Purkinje cell (primary cell): Measurements from ENCODE around the gene BCL7A. TPM values are rescaled to one million over a fixed set of nuclear protein-coding genes. Genes with fewer than 3 reads are reported as not detected.

Experiments
- polyA plus RNA-seq: library from polyadenylated mRNA; unstranded; fragments of >200 nt; fragmentation: Nextera tagmentation; gene quantifications from 2 replicates; pipeline ENCODE4 v1.2.1, GENCODE V29; 2014

The BCL7A gene
- polyA plus RNA-seq = 4.0 and 6.4 TPM in 2 replicates

GRCh38 chr12:122021822-122022392 is at the start of gene BCL7A:
TSS of gene BCL7A (plus strand) at chr12:122021884. CDS start at chr12:122022092, 208 bp downstream.

GRCh38 chr12:122078141-122079032 is 56.7 kb downstream of the BCL7A start, which contains the start of gene MLXIP:
TSS of gene MLXIP (plus strand) at chr12:122078756. CDS start at chr12:122078854, 98 bp downstream.

Other genes starting within 250 kb of the BCL7A start
- 1.5 and 3.1 TPM in 2 replicates for gene RHOF, start 228.2 kb upstream of the BCL7A start, polyA plus RNA-seq
- 1.1 and 1.2 TPM in 2 replicates for gene SETD1B, start 217.9 kb upstream of the BCL7A start, polyA plus RNA-seq
- gene HPD, start 163.0 kb upstream of the BCL7A start, polyA plus RNA-seq = not detected in 2 replicates
- gene PSMD9, start 133.1 kb upstream of the BCL7A start, polyA plus RNA-seq = 20.5 and 35.4 TPM in 2 replicates
- 3.4 and 7.0 TPM in 2 replicates for gene CFAP251, start 103.3 kb upstream of the BCL7A start, polyA plus RNA-seq
- 2.3 and 2.9 TPM in 2 replicates for gene MLXIP, start 56.9 kb downstream of the BCL7A start, polyA plus RNA-seq
- gene IL31, start 152.3 kb downstream of the BCL7A start, polyA plus RNA-seq = not detected in 2 replicates
- gene LRRC43, start 161.2 kb downstream of the BCL7A start, polyA plus RNA-seq = 0.73 TPM in 1 of 2 replicates, not detected in the other
- 3.0 and 4.2 TPM in 2 replicates for gene B3GNT4, start 181.8 kb downstream of the BCL7A start, polyA plus RNA-seq
- 50.7 and 61.4 TPM in 2 replicates for gene DIABLO, start 204.2 kb downstream of the BCL7A start, polyA plus RNA-seq
- gene VPS33A, start 244.6 kb downstream of the BCL7A start, polyA plus RNA-seq = 8.6 and 17.3 TPM in 2 replicates